Measurements from ENCODE around the gene ROPN1L.

GRCh38 chr5:10493884-10494283, 52.2 kb downstream of the ROPN1L start:
- TF ChIP-seq CTCF (IDR thresholded peaks at IDR 0.05) (no peak), ZFX (IDR thresholded peaks at IDR 0.05; ENCODE audit: borderline replicate concordance) (no peak)

Data from 22Rv1 (cell line).